ENCODE results near the gene USP40.

The USP40 gene

GRCh38 chr2:233458826-233459225, 107.8 kb downstream of the USP40 start:
- no peak for DNase-seq (ENCODE audit: low read depth in 2 of 2)

GRCh38 chr2:233458031-233458610, 108.5 kb downstream of the USP40 start:
- no peak for DNase-seq (ENCODE audit: low read depth in 2 of 2)

- no peak for DNase-seq (ENCODE audit: low read depth in 2 of 2)
Measured at GRCh38 chr2:233457356-233457755, 109.2 kb downstream of the USP40 start.

GRCh38 chr2:233456934-233457333, 109.6 kb downstream of the USP40 start:
- no peak for DNase-seq (ENCODE audit: low read depth in 2 of 2)

- no peak for DNase-seq (ENCODE audit: low read depth in 2 of 2)
Measured at GRCh38 chr2:233456111-233456510, 110.5 kb downstream of the USP40 start.

DNA sequence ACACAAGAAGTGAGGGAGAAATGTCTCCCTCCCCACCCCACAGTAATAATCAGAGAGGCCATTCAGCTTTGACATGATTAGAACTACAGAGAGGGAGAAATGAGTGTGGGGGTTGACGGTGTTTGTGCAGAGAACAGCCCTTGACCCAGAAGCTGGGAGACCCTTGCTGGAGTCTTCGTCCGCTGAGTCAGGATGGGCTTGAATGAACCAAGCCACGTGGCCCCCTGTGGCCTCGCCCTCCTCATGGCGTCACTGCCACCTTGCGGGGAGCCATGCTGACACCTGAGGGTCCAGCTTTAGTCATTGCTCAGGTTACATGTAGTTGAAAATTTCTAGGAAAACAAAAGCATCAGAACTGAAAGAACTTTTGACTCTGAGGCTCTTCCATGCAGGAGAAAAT, 111.1 kb downstream of the USP40 start:
- no peak for DNase-seq (ENCODE audit: low read depth in 2 of 2)

DNA sequence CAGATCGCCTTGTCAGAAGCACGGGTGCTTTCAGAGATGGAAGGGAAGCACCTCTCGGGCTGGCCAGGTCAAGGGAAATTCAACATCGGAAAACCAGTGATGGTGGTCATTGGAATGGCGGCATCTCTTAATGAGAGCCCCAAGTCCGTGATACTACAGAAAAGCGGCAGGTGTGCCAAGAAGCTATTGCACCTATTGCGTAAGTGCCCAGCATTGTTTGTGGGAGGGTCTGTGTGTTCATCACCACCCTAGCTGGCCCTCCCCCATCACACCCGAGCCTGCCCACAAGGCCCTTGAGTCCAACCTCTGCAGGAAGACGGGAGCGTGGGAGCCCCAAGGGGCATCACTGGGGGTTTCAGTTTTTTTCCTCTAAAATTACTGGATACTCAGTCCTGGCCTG, 111.6 kb downstream of the USP40 start:
- no peak for DNase-seq (ENCODE audit: low read depth in 2 of 2)

GRCh38 chr2:233453916-233454315, 112.7 kb downstream of the USP40 start:
- DNase-seq (ENCODE audit: low read depth in 2 of 2): no peak

GRCh38 chr2:233453111-233453915, 113.3 kb downstream of the USP40 start:
- no peak for DNase-seq (ENCODE audit: low read depth in 2 of 2)

- DNase-seq (ENCODE audit: low read depth in 2 of 2): no peak
Measured at GRCh38 chr2:233451950-233452349, 114.6 kb downstream of the USP40 start.

- DNase-seq (ENCODE audit: low read depth in 2 of 2): no peak
Measured at GRCh38 chr2:233450864-233451575, 115.6 kb downstream of the USP40 start.

DNA sequence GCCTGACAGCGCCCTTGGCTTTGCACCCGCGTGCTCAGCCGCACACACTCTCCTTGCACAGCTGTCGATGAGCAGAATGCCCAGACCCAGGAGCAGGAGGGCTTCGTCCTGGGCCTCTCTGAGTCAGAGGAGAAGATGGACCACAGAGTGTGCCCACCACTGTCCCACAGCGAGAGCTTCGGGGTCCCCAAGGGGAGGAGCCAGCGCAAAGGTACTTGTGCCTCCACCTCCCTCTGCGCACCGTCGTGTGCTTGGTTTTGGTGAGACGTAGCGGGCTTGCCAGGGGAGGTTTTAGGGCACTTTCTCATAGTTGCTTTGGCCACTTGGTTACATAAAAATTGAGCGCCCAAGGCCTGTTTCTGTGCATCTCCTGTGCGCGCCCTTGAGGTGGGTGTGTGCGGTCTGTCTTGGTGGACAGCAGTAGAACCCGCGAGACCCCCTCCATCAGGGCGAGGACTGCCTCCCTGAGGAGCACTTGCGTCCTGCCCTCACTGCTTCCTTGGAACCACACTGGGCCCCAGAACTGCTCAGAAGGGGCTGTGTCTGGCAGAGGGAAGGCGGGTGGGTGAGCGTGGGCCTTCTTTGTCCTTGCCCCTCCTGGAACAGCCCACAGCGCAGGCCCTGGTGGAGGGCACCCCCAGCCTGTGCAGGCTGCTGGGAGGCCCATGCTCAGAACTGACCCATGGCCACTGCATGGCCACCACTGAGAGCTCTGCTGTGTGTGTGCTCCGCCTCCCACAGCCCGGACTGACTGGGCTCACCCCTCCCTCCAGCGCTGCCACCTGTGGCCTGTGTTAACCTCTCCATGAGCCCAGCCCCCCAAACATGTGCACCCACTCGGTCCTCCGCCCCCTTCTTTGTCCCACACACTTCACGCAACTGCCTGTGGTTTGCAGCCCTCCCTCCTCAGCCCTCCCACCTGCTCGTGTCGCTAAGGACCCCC, 116.4 kb downstream of the USP40 start:
- no peak for DNase-seq (ENCODE audit: low read depth in 2 of 2)

GRCh38 chr2:233449081-233449901, 117.3 kb downstream of the USP40 start:
- DNase-seq (ENCODE audit: low read depth in 2 of 2): no peak

- no peak for DNase-seq (ENCODE audit: low read depth in 2 of 2)
Measured at GRCh38 chr2:233448575-233448974, 118.0 kb downstream of the USP40 start.

DNA sequence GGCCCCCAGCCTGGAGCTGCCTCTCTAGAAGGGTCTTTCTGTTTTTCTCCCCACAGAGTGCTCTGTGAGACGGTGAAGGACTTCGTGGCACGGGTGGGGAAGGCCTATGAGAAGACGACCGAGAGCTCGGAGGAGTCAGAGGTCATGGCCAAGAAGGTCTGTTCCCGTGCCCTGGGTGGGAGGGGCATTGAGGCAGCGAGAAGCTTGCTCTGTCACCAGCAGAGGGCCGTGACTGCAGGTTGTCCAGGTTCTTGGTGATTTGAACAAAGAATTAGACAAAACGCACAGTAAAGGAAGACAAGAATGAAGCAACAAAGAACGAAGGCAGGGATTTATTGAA, 118.4 kb downstream of the USP40 start:
- DNase-seq (ENCODE audit: low read depth in 2 of 2): no peak

- DNase-seq (ENCODE audit: low read depth in 2 of 2): no peak
Measured at GRCh38 chr2:233447506-233448219, 118.9 kb downstream of the USP40 start.

GRCh38 chr2:233446606-233447305, 119.8 kb downstream of the USP40 start:
- DNase-seq (ENCODE audit: low read depth in 2 of 2): no peak

GRCh38 chr2:233446121-233446520, 120.5 kb downstream of the USP40 start:
- DNase-seq (ENCODE audit: low read depth in 2 of 2): no peak

DNA sequence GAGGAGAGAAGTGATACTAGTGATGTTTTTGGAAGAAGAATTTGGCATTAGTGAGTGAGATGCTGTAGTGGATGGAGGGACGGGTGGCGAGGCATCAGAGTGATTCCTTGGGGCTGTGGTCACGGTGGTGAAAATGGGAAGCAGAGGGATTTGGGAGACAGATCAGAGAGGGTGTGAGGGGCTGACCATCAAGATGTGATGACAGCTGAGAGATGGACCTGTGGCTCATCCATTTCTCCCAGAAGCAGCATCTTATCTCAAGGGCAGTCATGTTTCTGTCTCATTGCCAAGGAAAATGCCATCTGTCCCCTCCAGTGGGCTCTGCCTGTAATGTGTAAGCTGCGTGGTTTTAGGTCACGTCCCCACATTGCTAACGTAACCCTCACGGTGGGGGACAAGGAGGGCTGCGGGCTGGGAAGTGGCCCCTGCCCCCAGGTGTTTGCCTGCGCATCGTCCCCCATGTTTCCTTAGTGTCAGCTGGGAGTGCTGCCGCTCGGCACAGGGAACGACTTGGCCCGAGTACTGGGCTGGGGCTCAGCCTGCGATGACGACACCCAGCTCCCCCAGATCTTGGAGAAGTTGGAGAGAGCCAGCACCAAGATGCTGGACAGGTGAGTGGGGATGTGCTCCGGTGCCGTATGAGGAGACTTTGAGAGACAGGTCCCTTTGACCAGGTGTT, 121.3 kb downstream of the USP40 start:
- DNase-seq (ENCODE audit: low read depth in 2 of 2): no peak

Measured in fibroblast of skin of left biceps (primary cell).